ENCODE data around the gene SMIM10. TPM values are rescaled to one million over a fixed set of nuclear protein-coding genes. Genes with fewer than 3 reads are reported as not detected.
"Not testable (repeated sequence)": the region's sequence is repeated elsewhere in the genome, so short reads cannot be mapped to it uniquely, and the experiment has no call there.

The SMIM10 gene
- total and polyA plus RNA-seq, 3 donors from 2014 or later: 12.0 to 71.7 (median 58.4) TPM

- no peak overlapping the region for H3K4me3 ChIP-seq
- H3K4me1 ChIP-seq: no peaks in the 10 kb centered on the region
- no peaks in the 10 kb centered on the region for H3K9me3 ChIP-seq
- WGBS, 2 donors: 83 to 100% methylated on average over 1 of the region's 1 CpG
- H3K27me3 ChIP-seq: no peaks in the 10 kb centered on the region
- no peak for DNase-seq
- intact Hi-C loops (cut with DNase I; ENCODE audit: low total_unique reads): no loop called here
- H3K36me3 ChIP-seq (ENCODE audit: low read depth, missing control alignments): no peaks in the 10 kb centered on the region
- no peak for TF ChIP-seq CTCF (IDR thresholded peaks at IDR 0.05)
- TF ChIP-seq POLR2A (IDR thresholded peaks at IDR 0.05): no peak
- H3K27ac ChIP-seq: no peak overlapping the region
Observed at GRCh38 chrX:135009057-135009610, 18.3 kb downstream of the SMIM10 start.

- intact Hi-C loops (cut with DNase I; ENCODE audit: low total_unique reads): no loop called here
- WGBS, 2 donors: 61 to 64% methylated on average over 4 of the region's 4 CpGs
- H3K27me3 ChIP-seq: no peaks in the 10 kb centered on the region
- H3K9me3 ChIP-seq: no peaks in the 10 kb centered on the region
- H3K4me3 ChIP-seq: no peak overlapping the region
- no peaks in the 10 kb centered on the region for H3K4me1 ChIP-seq
- no peak overlapping the region for H3K27ac ChIP-seq
- TF ChIP-seq CTCF (IDR thresholded peaks at IDR 0.05) (no peak), POLR2A (IDR thresholded peaks at IDR 0.05) (no peak)
- no peak for DNase-seq
- no peaks in the 10 kb centered on the region for H3K36me3 ChIP-seq (ENCODE audit: low read depth, missing control alignments)
Observed at GRCh38 chrX:135009838-135010237, 19.0 kb downstream of the SMIM10 start.

- intact Hi-C loops (cut with DNase I; ENCODE audit: low total_unique reads): no loop called here
- Histone ChIP-seq H3K4me3 (no peak overlapping the region), H3K36me3 (ENCODE audit: low read depth, missing control alignments) (no peaks in the 10 kb centered on the region), H3K27me3 (no peaks in the 10 kb centered on the region), H3K9me3 (no peaks in the 10 kb centered on the region), H3K4me1 (no peaks in the 10 kb centered on the region), H3K27ac (no peak overlapping the region)
- TF ChIP-seq CTCF (IDR thresholded peaks at IDR 0.05) (no peak), POLR2A (IDR thresholded peaks at IDR 0.05) (no peak)
- WGBS, 2 donors: 69 to 94% methylated on average over 2 to 4 of the region's 4 CpGs
- DNase-seq: no peak
Observed at GRCh38 chrX:135010921-135011320, 20.1 kb downstream of the SMIM10 start.

- no peak for TF ChIP-seq CTCF (IDR thresholded peaks at IDR 0.05)
- H3K9me3 ChIP-seq: no peaks in the 10 kb centered on the region
- H3K36me3 ChIP-seq (ENCODE audit: low read depth, missing control alignments): no peaks in the 10 kb centered on the region
- H3K27me3 ChIP-seq: no peaks in the 10 kb centered on the region
- no peak overlapping the region for H3K27ac ChIP-seq
- DNase-seq: no peak
- no peak overlapping the region for H3K4me3 ChIP-seq
- WGBS, 2 donors: 92 to 96% methylated on average over 2 of the region's 2 CpGs
- intact Hi-C loops (cut with DNase I; ENCODE audit: low total_unique reads): no loop called here
- H3K4me1 ChIP-seq: no peaks in the 10 kb centered on the region
Observed at GRCh38 chrX:135015523-135016245, 24.9 kb downstream of the SMIM10 start.

- intact Hi-C loops (cut with DNase I; ENCODE audit: low total_unique reads); DNase-seq: not testable (repeated sequence)
- WGBS, 2 donors: 91% methylated on average over 7 to 8 of the region's 8 CpGs
Observed at GRCh38 chrX:135019890-135020289, 29.1 kb downstream of the SMIM10 start.

GRCh38 chrX:135023791-135024190 is 33.0 kb downstream of the SMIM10 start:
- H3K4me1 ChIP-seq; H3K27ac ChIP-seq; H3K9me3 ChIP-seq; H3K4me3 ChIP-seq; DNase-seq; intact Hi-C loops (cut with DNase I; ENCODE audit: low total_unique reads); H3K27me3 ChIP-seq; H3K36me3 ChIP-seq (ENCODE audit: low read depth, missing control alignments): not testable (repeated sequence)
- WGBS, 2 donors: 89 to 93% methylated on average over 1 to 6 of the region's 6 CpGs

More at GRCh38 chrX:135019890-135020289, 29.1 kb downstream of the SMIM10 start:
- not testable (repeated sequence) for H3K4me1 ChIP-seq; H3K9me3 ChIP-seq; H3K36me3 ChIP-seq (ENCODE audit: low read depth, missing control alignments); H3K4me3 ChIP-seq; H3K27ac ChIP-seq; H3K27me3 ChIP-seq
